HEK293T (cell line): ENCODE results near the gene CNTN5.

Source experiments
- ARNT ChIP-seq: fragments of 450-650 bp; IDR thresholded peaks from 2 replicates; pipeline ENCODE4 v1.6.1; 2017; ENCODE audit warnings: mild to moderate bottlenecking
- HDGF ChIP-seq: fragments of 450-650 bp; IDR thresholded peaks from 2 replicates; pipeline ENCODE4 v1.6.1; 2017; ENCODE audit warnings: antibody characterized with exemption, borderline replicate concordance
- ZNF384 ChIP-seq: fragments of 450-650 bp; IDR thresholded peaks from 2 replicates; pipeline ENCODE4 v1.6.1; 2016

DNA sequence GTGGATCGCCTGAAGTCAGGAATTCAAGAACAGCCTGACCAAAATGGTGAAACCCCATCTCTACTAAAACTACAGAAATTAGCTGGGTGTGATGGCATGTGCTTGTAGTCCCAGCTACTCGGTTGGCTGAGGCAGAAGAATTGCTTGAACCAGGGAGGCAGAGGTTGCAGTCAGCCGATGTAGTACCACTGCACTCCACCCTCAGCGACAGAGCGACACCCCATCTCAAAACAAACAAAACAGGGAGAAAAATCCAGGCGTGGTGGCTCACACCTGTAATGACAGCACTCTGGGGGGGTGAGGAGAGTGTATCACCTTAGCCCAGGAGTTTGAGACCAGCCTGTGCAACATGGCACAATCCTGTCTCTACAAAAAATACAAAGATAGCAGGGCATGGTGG is 864.0 kb downstream of the CNTN5 start:
- TF ChIP-seq HDGF (no peak), ZNF384 (no peak), ARNT (no peak)
